Smooth muscle cell (in vitro differentiated cells): Measurements from ENCODE around the gene HAUS3. TPM values are rescaled to one million over a fixed set of nuclear protein-coding genes. Genes with fewer than 3 reads are reported as not detected.

Experiments
- DNase-seq: peaks from one replicate; lab custom pipeline; 2025; ENCODE audit not compliant: unreplicated experiment; lab: John Stamatoyannopoulos, UW
- H2AFZ ChIP-seq: fragments of 200-600 bp; sonication (generic); 2 replicates; pipeline ENCODE4 v1.6.0; 2016; ENCODE audit warnings: antibody characterized with exemption, low read depth, mild to moderate bottlenecking
- H3F3A ChIP-seq: fragments of 200-600 bp; sonication (generic); 2 replicates; pipeline ENCODE4 v1.6.0; 2017; ENCODE audit warnings: antibody characterized with exemption, low read depth
- H3K27ac ChIP-seq: fragments of 200-600 bp; sonication (generic); 2 replicates; pipeline ENCODE4 v1.5.1; 2016; ENCODE audit warnings: low read depth, mild to moderate bottlenecking
- H3K27me3 ChIP-seq: fragments of 200-600 bp; sonication (generic); 2 replicates; pipeline ENCODE4 v1.6.1; 2016; ENCODE audit warnings: low read depth, mild to moderate bottlenecking
- H3K36me3 ChIP-seq: fragments of 200-600 bp; sonication (generic); 2 replicates; pipeline ENCODE4 v1.5.1; 2016; ENCODE audit warnings: low read depth
- H3K4me1 ChIP-seq: fragments of 200-600 bp; sonication (generic); 2 replicates; pipeline ENCODE4 v1.5.1; 2016; ENCODE audit warnings: low read depth
- H3K4me2 ChIP-seq: fragments of 200-600 bp; sonication (generic); 2 replicates; pipeline ENCODE4 v1.6.0; 2016; ENCODE audit warnings: mild to moderate bottlenecking
- H3K4me3 ChIP-seq: fragments of 200-600 bp; sonication (generic); 2 replicates; pipeline ENCODE4 v1.5.1; 2016; ENCODE audit warnings: mild to moderate bottlenecking
- H3K79me2 ChIP-seq: fragments of 200-600 bp; sonication (generic); 2 replicates; pipeline ENCODE4 v1.6.0; 2016; ENCODE audit warnings: low read depth, mild to moderate bottlenecking
- H3K9ac ChIP-seq: fragments of 200-600 bp; sonication (generic); 2 replicates; pipeline ENCODE4 v1.6.0; 2016; ENCODE audit warnings: low read depth
- H3K9me3 ChIP-seq: fragments of 200-600 bp; sonication (generic); replicated peaks from 2 replicates; pipeline ENCODE4 v1.5.1; 2016; ENCODE audit warnings: low read depth
- H4K20me1 ChIP-seq: fragments of 200-600 bp; sonication (generic); 2 replicates; pipeline ENCODE4 v1.6.0; 2016; ENCODE audit warnings: low read depth
- CTCF ChIP-seq: fragments of 200-600 bp; sonication (generic); IDR thresholded peaks from 2 replicates; pipeline ENCODE4 v1.5.1; 2017; ENCODE audit warnings: borderline replicate concordance, mild to moderate bottlenecking, antibody characterized with exemption; ENCODE audit not compliant: insufficient read depth, poor library complexity, severe bottlenecking
- WGBS: methylation state at CpG from one replicate; pipeline ENCODE4 v1.1.7; 2016; ENCODE audit warnings: low lambda C conversion rate; 5-methylcytosine and 5-hydroxymethylcytosine counted together
- polyA plus RNA-seq: library from polyadenylated mRNA; unstranded; fragments of >200 nt; fragmentation: Nextera tagmentation; extraction: Ambion mirVana; gene quantifications from 2 replicates; pipeline ENCODE4 v1.2.1, GENCODE V29; 2016
- small RNA-seq: library from RNA; depleted of rRNA; stranded (forward); fragments of <200 nt; gene quantifications from one replicate; pipeline ENCODE3, GENCODE V24; 2014
- total RNA-seq: library from RNA; depleted of rRNA; stranded (reverse); fragments of >200 nt; gene quantifications from 2 replicates; pipeline ENCODE4 v1.2.3, GENCODE V29; 2014

The HAUS3 gene
- total and polyA plus RNA-seq, 2 experiments from 2014 or later = 13.4 to 16.2 TPM

GRCh38 chr4:2180410-2180809 is 61.5 kb downstream of the HAUS3 start:
- Histone ChIP-seq H3K36me3 (no peaks in the 10 kb centered on the region), H3K27me3 (no peaks in the 10 kb centered on the region), H3K9me3 (no peaks in the 10 kb centered on the region), H3K27ac (no peak overlapping the region), H3F3A (no peaks in the 10 kb centered on the region), H4K20me1 (no peaks in the 10 kb centered on the region), H3K79me2 (no peaks in the 10 kb centered on the region), H3K9ac (no peak overlapping the region), H3K4me2 (no peak overlapping the region), H2AFZ (no peak overlapping the region), H3K4me1 (no peaks in the 10 kb centered on the region), H3K4me3 (no peak overlapping the region)
- DNase-seq = no peak
- 85% methylated on average over 2 of the region's 2 CpGs for WGBS
- no peak for TF ChIP-seq CTCF

- Histone ChIP-seq H3K79me2 (no peaks in the 10 kb centered on the region), H2AFZ (no peak overlapping the region), H3K4me2 (no peak overlapping the region), H3K9ac (no peak overlapping the region), H3K9me3 (no peaks in the 10 kb centered on the region), H3K27me3 (no peaks in the 10 kb centered on the region), H3K36me3 (no peaks in the 10 kb centered on the region), H3F3A (no peaks in the 10 kb centered on the region), H3K27ac (no peak overlapping the region), H3K4me3 (no peak overlapping the region), H3K4me1 (no peaks in the 10 kb centered on the region), H4K20me1 (no peaks in the 10 kb centered on the region)
- WGBS = 81% methylated on average over 7 of the region's 7 CpGs
- DNase-seq = no peak
- no peak for TF ChIP-seq CTCF
These were observed 62.2 kb downstream of the HAUS3 start for GRCh38 chr4:2179717-2180116.

- 85% methylated on average over 1 of the region's 1 CpG for WGBS
- H3K9ac ChIP-seq = no peak overlapping the region
- no peaks in the 10 kb centered on the region for H3K27me3 ChIP-seq
These were observed 62.9 kb downstream of the HAUS3 start for GRCh38 chr4:2178986-2179385.

More at GRCh38 chr4:2178986-2179385, 62.9 kb downstream of the HAUS3 start:
- no peaks in the 10 kb centered on the region for H4K20me1 ChIP-seq
- no peak for DNase-seq
- no peak for TF ChIP-seq CTCF
- H3K36me3 ChIP-seq = no peaks in the 10 kb centered on the region
- H3K9me3 ChIP-seq = no peaks in the 10 kb centered on the region
- H3K4me2 ChIP-seq = no peak overlapping the region
- H2AFZ ChIP-seq = no peak overlapping the region
- H3K79me2 ChIP-seq = no peaks in the 10 kb centered on the region
- no peaks in the 10 kb centered on the region for H3K4me1 ChIP-seq
- no peaks in the 10 kb centered on the region for H3F3A ChIP-seq
- H3K27ac ChIP-seq = no peak overlapping the region
- H3K4me3 ChIP-seq = no peak overlapping the region

Small RNA genes lying within 50 kb of the gene (small RNA-seq; reads per million reads assigned to genes)
- not detected for gene COX6B1P5

Other genes starting within 250 kb of the HAUS3 start
- 16.3 and 17.0 TPM in 2 replicates for gene NELFA, start 233.1 kb downstream of the HAUS3 start, total RNA-seq
- 33.7 and 36.4 TPM in 2 replicates for gene NELFA, start 233.1 kb downstream of the HAUS3 start, polyA plus RNA-seq
- not detected in 2 replicates for gene NAT8L, start 182.8 kb downstream of the HAUS3 start, total RNA-seq
- gene NAT8L, start 182.8 kb downstream of the HAUS3 start, polyA plus RNA-seq = not detected in 2 replicates
- 0.63 and 3.0 TPM in 2 replicates for gene POLN, start within 50 bp of the HAUS3 start, total RNA-seq
- gene POLN, start within 50 bp of the HAUS3 start, polyA plus RNA-seq = 0.35 and 2.0 TPM in 2 replicates
- 26.8 and 28.2 TPM in 2 replicates for gene MXD4, start 20.0 kb upstream of the HAUS3 start, total RNA-seq
- 81.8 and 87.6 TPM in 2 replicates for gene MXD4, start 20.0 kb upstream of the HAUS3 start, polyA plus RNA-seq
- gene ZFYVE28, start 176.5 kb upstream of the HAUS3 start, total RNA-seq = 0.09 and 0.22 TPM in 2 replicates
- 0.26 TPM in 1 of 2 replicates, not detected in the other for gene ZFYVE28, start 176.5 kb upstream of the HAUS3 start, polyA plus RNA-seq
- not detected in 2 replicates for gene CFAP99, start 176.8 kb upstream of the HAUS3 start, total RNA-seq
- gene CFAP99, start 176.8 kb upstream of the HAUS3 start, polyA plus RNA-seq = not detected in 2 replicates
- gene RNF4, start 227.0 kb upstream of the HAUS3 start, total RNA-seq = 47.3 and 52.5 TPM in 2 replicates
- 47.8 and 51.6 TPM in 2 replicates for gene RNF4, start 227.0 kb upstream of the HAUS3 start, polyA plus RNA-seq